Activated T-cell treated with anti-CD3 and anti-CD28 coated beads for 1 hour (primary cell): Measurements from ENCODE around the gene DNM3.

ENCODE experiments used
- DNase-seq: peaks from one replicate; pipeline ENCODE4 v3.0.0-alpha.2; 2020; ENCODE audit warnings: low read depth

The DNM3 gene

DNA sequence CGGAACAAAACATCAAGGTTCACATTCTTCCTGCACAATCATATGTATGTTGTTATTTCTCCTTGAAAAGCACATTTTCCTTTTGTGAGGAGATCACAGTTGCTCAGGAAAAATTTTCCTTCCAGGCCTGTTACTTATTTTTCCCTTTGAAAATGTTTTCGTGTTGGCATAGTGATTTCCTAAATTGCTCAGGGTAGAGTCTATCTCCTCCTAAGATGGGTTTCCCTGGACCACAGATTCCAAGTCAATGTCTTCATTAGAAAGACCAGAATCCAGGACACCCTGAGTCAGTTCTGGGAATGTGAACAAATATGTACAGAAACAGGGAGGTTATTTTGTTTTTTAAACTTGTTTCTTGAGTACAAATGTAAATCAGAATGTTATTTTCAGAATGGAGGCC lies 484.8 kb downstream of the DNM3 start:
- DNase-seq: no peak

DNA sequence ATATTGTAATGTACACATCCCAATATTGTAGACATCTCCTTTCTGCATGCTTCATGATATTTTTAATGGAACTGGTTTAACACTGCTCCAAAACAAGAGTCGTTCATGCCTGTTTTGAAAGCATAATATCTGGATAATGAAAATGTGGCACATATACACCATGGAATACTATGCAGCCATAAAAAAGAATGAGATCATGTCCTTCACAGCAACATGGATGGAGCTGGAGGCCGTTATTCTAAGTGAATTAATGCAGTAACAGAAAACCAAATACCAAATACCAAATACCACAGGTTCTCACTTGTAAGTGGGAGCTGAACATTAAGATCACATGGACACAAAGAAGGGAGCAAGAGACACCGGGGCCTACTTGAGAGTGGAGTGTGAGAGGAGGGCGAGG lies 487.0 kb downstream of the DNM3 start:
- no peak for DNase-seq

DNA sequence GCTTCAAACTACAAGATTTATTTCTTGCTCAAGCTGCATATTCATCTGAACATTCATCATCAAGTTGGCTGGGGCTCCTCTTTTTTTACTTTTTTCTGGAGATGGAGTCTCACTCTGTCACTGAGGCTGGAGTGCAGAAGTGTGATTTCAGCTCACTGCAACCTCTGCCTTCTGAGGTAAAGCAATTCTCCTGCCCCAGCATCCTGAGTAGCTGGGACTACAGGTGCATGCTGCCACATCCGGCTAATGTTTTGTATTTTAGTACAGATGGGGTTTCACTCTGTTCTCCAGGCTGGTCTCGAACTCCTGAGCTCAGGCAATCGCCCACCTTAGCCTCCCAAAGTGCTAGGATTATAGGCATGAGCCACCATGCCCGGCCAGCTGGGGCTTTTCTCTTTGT lies 490.9 kb downstream of the DNM3 start:
- DNase-seq: no peak

DNA sequence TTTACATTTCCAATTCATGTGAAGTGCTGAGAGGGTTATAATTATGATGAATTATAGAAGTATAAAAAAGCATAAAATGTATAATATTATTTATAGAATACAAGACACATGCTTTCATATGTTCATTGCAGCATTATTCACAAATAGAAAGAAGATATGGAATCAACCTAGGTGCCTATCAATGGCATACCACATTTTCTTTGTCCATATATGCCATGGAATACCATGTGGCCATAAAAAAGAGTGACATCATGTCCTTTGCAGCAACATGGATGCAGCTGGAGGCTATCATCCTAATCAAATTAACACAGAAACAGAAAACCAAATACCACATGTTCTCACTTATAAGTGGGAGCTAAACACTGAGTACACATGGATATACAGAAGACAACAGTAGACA lies 494.1 kb downstream of the DNM3 start:
- no peak for DNase-seq

DNA sequence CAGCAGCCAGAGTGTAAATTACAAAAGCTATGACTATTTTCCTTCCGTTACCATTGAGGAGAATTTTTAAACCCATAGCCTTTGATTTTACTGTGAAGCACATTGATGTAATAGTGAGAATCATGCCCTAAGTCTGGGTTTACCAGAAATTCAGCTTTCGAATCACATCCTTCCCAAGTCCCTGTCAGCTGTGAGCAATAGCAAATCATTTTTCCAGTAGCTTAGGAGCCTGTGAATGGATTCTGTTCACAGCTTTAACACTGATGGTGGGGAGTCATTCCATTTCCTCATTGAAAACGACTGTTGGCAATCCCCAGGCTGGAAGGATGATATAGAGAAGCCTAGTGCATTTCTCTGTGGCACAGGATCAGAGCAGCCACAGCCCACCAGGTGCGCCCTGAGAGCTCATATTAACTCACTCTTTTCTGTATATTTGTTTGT lies 497.0 kb downstream of the DNM3 start:
- DNase-seq: no peak

DNA sequence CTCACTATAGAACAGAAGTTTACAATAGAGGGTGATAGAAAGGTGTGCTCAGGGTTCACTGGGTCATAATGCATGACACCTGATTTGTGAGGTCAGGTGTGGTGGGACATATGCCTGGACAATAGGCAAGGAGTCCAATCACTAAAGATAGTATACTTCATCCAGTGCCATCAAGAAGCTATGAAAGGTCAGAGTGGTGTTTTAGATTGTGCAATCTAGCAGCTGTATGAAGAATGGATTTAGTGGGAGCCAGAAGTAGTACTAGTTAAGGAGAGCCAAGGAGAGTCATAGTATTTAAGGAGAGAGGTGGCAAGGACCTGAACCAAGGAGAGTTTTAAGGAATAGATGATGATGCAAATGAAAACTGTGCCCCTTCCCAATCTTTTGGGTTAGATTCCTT lies 498.5 kb downstream of the DNM3 start:
- DNase-seq: no peak

DNA sequence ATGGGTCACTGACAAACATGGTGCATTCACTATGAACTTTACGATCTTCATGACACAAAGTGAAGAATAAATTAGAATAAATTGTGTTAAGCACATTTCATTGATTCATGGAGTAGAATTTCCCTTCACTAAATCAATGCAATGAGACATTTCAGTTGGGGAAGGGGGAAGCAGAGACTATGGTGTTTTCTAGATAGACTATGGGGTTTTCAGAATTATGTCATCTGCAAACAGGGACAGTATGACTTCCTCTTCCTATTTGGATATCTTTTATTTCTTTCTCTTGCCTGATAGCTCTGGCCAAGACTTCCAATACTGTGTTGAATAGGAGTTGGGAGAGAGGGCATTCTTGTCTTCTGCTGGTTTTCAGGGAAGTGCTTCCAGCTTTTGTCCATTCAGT lies 499.2 kb downstream of the DNM3 start:
- DNase-seq: no peak

DNA sequence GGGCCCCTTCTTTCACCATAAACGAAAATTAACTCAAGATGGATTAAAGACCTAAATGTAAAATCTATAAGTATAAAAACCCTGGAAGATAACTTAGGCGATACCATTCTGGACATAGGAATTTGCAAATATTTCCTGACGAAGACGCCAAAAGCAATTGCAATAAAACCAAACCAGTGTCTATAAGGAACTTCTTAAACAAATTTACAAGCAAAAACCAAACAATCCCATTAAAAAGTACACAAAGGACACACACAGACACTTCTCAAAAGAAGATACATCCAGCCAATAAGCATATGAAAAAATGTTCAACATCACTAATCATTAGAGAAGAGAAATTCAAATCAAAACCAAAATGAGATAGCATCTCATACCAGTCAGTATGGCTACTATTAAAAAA lies 500.4 kb downstream of the DNM3 start:
- no peak for DNase-seq

DNA sequence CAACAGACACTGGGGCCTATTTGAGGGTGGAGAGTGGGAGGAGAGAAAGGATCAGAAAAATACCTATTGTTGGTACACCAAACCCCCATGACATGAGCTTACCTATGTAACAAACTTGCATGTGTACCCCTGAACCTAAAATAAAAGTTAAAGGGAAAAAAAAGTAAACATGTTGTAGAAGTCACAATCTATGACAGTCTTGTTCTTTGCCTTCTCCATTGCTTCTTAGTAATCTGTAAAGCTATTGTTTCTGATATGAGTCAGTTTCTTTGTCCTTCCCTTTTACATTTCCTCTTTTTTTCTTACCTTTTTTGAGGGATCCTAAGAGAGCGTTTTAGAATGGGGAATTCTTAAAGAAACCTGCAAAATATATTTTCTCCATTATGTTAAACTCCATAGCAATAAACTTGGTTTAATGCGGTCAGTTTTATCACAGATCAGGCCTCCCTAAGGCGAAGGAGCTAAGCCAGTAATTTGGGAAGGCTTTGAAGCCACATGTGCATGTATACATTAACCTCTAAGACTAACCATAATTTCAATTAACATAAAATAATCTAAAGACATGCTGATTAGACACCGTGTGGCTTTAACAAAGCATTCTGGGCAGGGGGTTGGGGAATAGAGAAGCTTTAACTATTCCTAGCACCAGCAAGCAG lies 501.4 kb downstream of the DNM3 start:
- no peak for DNase-seq

DNA sequence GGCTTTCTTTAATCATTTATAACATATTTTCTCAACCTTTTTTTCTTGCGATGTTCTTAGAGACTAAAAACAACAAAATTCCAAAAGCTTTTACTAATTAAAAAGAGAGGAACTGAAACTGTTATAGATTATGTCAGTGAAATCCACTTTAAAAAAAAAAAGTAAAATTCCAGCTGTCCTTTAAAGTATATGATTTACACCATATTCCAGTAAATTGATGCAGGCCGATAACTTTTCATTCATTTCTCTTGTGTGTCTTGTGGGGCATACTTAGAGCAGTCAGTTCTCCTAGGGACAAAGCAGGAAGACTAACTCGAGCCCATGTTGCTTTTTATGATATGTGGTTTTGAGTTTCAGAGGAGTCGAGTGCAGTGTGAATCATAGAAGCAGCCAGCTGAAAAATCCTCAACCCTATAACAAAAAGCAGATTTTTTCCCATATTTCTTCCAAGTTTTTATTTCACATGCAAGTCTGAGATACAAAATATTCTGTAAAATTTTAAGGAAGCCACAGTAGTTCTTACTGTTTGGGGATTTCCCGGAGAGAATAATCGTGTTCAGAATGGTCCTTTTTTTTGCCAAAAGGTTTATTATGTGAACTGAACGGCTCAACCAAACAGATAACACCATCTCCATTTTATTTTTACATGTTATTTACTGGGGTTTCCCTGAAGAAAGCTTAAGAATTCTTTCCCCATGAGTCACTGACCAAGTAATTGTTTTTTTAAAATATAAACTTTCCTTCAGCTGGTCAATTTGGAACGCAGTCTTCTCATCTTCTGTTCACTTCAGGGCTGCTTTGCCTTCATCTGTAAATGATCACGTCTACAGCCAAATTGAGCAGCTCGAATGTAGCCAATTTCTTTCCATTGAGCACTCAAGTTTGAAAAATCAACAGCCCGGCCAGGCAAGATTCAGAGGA lies 502.2 kb downstream of the DNM3 start:
- no peak for DNase-seq

DNA sequence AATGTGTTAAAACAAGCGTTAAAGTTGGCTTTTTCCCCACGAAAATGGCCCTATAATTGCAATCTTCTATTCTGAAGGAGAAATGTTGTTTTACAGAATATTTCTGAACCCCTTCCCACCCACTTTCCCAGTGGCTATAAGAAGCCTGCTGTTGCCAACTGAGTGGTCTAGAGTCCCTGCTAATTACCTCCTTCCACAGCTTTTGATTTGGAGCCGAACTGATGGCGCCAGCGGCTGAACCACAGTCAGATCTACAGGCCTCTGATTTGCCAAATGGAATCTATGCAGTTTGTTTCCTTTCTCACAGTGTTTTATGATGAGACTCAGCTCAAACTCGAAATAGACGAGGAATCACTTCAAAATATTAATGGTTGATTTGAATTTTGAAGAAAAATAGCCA lies 503.1 kb downstream of the DNM3 start:
- DNase-seq: no peak

DNA sequence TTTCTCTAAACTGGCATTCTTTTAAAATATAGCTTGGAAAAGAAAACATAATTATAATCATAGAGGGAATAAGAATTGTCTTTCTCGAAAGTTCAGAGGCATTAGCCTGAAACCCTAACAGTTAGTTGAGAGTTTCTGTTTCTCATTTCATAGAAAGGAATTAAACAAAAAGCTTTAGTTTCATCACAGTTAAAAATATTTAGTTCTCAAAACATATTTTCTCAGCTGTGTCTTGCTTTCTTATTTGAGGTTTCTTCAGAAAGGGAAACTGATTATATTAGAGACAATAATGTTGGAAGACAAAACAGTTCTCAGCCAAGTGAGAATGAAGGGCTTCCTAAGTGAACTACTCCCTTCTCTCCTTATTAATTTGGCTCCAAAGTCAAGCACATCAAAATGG lies 503.8 kb downstream of the DNM3 start:
- no peak for DNase-seq

DNA sequence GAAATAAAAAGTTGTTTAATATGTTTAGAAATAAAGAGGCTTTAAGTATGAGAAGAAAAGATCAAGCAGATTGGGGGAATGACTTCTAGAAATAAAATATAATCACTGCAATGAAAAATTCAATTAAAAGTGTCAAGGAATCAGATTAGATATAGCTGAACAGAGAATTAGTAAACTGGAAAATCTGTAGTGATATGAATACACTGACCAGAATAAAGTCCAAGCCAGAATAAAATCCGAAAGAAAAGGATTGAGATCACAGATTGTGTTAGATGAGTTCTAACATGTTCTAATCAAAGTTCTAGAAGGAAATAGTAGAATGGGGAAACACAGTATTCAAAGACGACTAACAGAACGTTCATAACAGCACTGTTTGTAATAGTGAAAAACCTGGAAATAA lies 506.1 kb downstream of the DNM3 start:
- no peak for DNase-seq

DNA sequence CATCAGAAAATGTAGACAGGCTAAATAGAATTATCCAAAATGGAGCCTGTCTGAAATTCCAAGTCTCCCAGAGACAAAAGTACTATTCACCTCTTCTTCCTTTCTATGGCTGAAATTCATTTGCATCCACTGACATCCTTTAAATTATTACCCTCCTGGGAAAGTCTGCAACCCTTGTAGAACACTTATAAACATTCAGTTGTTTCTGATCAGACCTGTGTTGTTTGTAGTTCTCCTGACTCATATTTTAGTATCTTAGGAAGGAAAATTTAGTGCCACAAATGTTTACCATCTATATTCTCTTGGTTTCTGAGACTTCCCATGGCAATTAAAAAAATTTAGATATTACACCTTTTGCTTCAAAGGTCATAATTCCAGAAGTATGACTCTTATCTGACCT lies 509.6 kb downstream of the DNM3 start:
- DNase-seq: no peak

DNA sequence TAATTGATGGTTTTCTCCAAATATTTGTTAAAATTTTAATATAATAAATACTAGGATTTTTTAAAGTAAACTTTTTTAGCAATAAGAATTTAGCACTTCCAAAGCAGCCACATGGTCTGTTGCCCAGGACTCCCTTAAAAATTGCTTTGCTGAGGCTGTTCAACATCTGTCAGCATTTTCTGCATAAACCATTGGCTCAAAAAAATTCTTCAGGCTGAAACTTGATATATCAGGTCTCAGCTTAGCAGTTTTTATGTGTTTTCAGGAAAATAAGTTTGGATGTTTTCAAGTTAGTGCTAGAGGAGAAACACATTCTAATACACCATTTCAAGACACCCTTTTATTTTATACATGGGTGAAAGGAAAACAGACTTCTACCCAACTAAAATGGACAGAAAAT lies 510.0 kb downstream of the DNM3 start:
- DNase-seq: no peak

DNA sequence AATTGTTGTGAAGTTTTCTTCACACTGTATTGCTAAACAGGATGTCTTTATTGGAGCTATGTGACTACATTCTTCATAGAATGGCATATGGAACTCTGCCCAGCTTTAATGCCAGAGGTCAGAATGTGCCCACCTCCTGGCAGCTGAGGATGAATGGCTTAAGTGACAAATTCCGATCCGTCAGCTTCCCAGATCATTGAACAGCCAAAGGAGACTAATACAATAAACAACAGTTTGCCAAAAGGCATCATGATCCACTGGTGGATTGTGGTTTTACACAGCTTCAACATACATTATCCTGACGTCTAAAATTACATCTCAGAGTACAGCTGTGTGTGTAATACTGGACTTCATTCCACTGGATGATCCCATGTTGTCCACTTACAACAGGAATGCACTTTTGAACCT lies 510.5 kb downstream of the DNM3 start:
- DNase-seq: no peak

DNA sequence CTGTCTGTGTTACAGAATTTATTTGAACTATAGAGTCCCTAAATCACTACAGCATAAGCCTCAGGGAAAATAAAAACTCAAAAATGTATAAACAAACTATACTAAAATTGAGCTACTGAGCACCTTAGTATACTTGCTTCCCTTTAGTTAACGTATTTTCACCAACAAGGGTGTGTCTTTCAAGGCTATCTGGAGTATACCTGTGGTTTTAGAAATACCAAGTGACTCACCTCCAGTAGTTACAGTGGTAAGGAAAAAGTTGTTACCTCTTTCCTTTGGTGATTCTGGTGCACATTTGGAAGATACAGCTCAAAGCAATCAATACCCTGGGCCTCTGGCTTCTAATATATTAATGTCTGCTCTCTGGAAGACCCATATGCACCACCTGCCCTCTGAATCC lies 511.1 kb downstream of the DNM3 start:
- no peak for DNase-seq

DNA sequence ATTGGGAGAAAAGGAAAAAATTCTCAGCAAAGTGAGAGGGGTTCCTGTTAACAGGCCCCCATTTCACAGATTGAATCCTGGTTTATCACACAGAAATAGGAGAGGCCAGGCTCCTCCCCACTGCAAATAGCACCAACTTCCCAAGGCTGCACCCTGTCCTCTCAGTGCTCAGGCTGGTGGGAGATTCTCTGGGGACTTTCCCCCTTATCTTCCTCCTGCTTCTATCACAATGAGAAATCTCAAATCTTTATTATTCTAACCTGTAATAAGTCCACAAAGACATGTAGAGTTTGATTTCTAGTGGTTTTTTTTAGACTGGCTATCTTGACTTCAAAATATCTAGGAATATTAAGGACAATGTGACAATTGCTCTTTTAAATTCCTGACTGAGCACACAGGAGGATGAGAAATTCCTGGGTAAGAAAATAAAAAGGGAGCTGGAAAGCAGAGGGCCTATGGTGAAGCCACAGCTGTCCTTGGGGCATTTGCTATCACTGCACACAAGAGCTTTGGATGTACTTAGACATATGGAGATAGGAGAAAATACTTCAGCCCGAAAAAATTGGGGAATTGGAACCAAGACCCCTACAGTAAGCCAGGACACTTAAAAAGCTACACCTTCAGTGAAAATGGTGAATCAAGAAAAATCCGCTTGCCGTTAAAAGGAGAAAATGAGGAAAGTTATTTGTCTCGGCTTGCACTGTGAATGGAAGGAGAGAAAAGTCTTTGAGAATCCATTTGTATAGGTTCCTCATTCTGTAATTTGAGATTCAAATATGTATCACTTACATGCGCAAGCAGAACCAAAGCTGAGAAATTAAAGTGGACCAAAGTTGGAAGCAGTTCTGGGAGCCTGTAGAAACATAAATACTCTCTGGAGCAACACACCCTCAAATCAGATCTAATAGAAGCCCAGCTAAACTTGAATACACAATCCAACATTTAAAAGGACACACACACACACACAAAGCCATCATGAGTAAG lies 513.3 kb downstream of the DNM3 start:
- DNase-seq: no peak

DNA sequence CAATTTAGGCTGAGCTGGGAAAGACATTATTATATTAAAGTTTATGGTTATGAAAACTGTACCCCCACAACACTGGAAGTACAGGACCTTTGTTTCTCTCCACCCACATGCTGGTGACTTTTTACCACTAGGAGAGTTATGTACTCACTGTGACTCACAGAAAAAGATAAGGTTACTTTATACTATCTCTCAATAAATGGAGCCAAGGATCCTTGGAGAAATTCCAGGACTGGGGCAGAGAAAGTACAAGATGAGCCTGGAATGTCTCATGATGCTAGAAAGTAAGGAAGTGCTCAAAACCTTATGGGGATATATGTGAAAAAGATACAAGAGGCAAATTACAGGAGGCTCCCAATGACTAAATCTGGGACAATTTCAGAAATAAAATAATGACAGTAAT lies 515.3 kb downstream of the DNM3 start:
- no peak for DNase-seq

DNA sequence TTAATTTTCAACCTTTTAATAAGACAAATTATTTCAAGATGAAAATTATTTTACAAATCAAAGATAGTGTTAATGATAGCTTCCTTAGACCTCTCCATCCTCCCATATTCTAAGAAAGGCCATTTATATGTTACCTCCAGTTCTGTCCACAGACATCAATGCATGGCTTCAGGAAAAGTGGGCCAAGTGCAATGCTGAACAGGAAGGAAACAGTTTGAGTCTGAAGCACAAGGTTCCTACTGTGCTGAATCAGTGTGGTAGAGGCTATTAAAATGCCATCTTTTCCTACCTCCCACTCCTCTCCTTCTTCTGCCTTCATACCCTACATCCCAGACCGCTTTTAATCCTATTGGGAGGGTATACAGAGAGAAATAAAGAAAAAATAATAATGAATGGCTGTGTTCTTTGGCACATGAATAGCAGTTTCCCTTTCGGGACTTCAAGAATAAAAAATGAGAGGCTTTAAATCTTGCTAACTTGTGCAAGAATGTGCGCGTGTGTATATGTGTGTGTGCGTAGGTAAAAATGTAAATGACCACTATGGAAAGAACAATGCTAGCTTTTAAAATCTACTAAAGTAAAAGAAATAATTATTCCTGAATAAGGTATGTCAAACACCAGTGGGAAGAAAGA lies 516.6 kb downstream of the DNM3 start:
- DNase-seq: no peak

DNA sequence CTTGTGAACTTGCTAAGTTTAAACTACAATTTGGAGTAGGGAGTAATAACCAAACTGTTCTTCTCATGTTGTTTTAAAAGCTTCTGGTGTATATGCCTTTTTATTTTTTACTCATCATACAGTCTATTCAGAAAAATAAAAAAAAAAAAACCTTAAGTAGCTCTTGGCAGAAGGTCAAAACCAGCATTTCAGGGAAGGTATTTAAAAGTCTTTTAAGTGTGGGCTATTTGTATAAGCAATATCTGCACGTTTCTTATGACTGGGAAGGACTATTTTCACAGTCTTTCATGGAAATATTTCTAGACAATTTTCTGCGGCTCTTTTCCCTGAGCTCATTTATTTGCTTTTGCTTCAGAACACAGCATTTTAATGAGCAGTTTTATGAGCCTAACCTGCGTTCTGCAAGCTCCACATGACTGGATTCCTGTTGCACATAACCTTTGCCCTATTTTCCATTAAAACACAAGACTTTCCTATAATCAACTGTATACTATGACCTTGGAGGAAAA lies 518.2 kb downstream of the DNM3 start:
- no peak for DNase-seq

DNA sequence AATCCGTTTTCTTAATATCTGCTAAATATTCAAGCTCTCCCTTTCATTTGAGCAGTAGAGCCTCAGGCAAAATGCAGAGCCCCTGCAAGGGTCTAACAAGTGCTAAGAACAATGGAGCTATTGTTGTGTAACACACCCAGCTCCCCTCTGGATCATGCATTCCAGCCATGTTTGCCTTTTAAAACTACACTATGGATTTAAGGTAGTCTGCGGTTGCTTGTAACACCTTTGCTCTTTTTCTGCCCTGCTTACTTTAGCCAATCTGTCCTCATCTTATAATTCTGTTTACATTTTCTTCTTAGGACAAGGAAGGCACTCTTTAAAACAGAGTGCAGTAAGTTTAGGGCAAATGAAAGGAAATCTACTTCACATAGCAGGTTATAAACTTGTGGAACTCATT lies 519.2 kb downstream of the DNM3 start:
- DNase-seq: no peak
